VCaP (cell line): ENCODE measurements around the gene DNPH1.

Experiments used
- H3K27ac ChIP-seq: fragments of 450-650 bp; 2 replicates; pipeline ENCODE4 v1.5.1; 2017
- CTCF ChIP-seq: fragments of 450-650 bp; conservative IDR thresholded peaks from 2 replicates; pipeline ENCODE4 v1.5.1; 2017; ENCODE audit warnings: mild to moderate bottlenecking, moderate library complexity

The DNPH1 gene

GRCh38 chr6:43216200-43216599, 13.1 kb downstream of the DNPH1 start:
- TF ChIP-seq CTCF, result no peak
- H3K27ac ChIP-seq, result no peak overlapping the region

- H3K27ac ChIP-seq, result no peak overlapping the region
- TF ChIP-seq CTCF, result no peak
These were observed 14.2 kb downstream of the DNPH1 start for GRCh38 chr6:43215066-43215465.

- no peak for TF ChIP-seq CTCF
- H3K27ac ChIP-seq, result no peak overlapping the region
These were observed 15.8 kb downstream of the DNPH1 start for GRCh38 chr6:43213431-43213830.

- peak; percentile 34 for TF ChIP-seq CTCF
These were observed 17.3 kb downstream of the DNPH1 start for GRCh38 chr6:43211955-43212354.

GRCh38 chr6:43207286-43207685, 22.0 kb downstream of the DNPH1 start:
- no peak overlapping the region for H3K27ac ChIP-seq
- TF ChIP-seq CTCF, result no peak

More at GRCh38 chr6:43211955-43212354, 17.3 kb downstream of the DNPH1 start:
- no peak overlapping the region for H3K27ac ChIP-seq

- TF ChIP-seq CTCF, result no peak
- H3K27ac ChIP-seq, result no peak overlapping the region
These were observed 23.4 kb downstream of the DNPH1 start for GRCh38 chr6:43205849-43206248.

GRCh38 chr6:43204271-43205105, 24.8 kb downstream of the DNPH1 start:
- TF ChIP-seq CTCF, result no peak
- H3K27ac ChIP-seq, result no peak overlapping the region
